Hypothalamus (tissue), 51 donors: ENCODE data around the gene DCHS2.

Source experiments
- DNase-seq, 51 donors: peaks; one replicate each; lab custom pipeline; 2025; lab: John Stamatoyannopoulos, UW

The DCHS2 gene

GRCh38 chr4:154454710-154455109 lies 36.9 kb downstream of the DCHS2 start:
- DNase-seq, result no peak

- no peak for DNase-seq
Observed at GRCh38 chr4:154452798-154453346, 38.7 kb downstream of the DCHS2 start.

- peak in 17 of 51 donors; percentile 1 to 45 (median 5) for DNase-seq
Observed at GRCh38 chr4:154450966-154451365, 40.6 kb downstream of the DCHS2 start.

GRCh38 chr4:154444958-154445357 lies 46.6 kb downstream of the DCHS2 start:
- no peak for DNase-seq

GRCh38 chr4:154441982-154442381 lies 49.6 kb downstream of the DCHS2 start:
- no peak for DNase-seq

- no peak for DNase-seq
Observed at GRCh38 chr4:154441124-154441523, 50.5 kb downstream of the DCHS2 start.

- no peak for DNase-seq
Observed at GRCh38 chr4:154439224-154439623, 52.4 kb downstream of the DCHS2 start.

GRCh38 chr4:154435895-154436294 lies 55.7 kb downstream of the DCHS2 start:
- no peak for DNase-seq

GRCh38 chr4:154433543-154433942 lies 58.1 kb downstream of the DCHS2 start:
- no peak for DNase-seq

GRCh38 chr4:154429176-154429575 lies 62.4 kb downstream of the DCHS2 start:
- DNase-seq, result no peak

GRCh38 chr4:154427149-154427548 lies 64.5 kb downstream of the DCHS2 start:
- no peak for DNase-seq

GRCh38 chr4:154425514-154425913 lies 66.1 kb downstream of the DCHS2 start:
- DNase-seq, result peak in 1 of 51 donors; percentile 34

- peak in 1 of 51 donors; percentile 21 for DNase-seq
Observed at GRCh38 chr4:154424810-154425484, 66.7 kb downstream of the DCHS2 start.

- DNase-seq, result no peak
Observed at GRCh38 chr4:154422152-154422551, 69.4 kb downstream of the DCHS2 start.

GRCh38 chr4:154421618-154422017 lies 70.0 kb downstream of the DCHS2 start:
- no peak for DNase-seq

GRCh38 chr4:154417373-154417673 lies 74.3 kb downstream of the DCHS2 start:
- DNase-seq, result no peak

- DNase-seq, result peak in 20 of 51 donors; percentile 3 to 67 (median 8)
Observed at GRCh38 chr4:154416190-154416547, 75.4 kb downstream of the DCHS2 start.

- DNase-seq, result no peak
Observed at GRCh38 chr4:154415313-154415712, 76.3 kb downstream of the DCHS2 start.

- DNase-seq, result no peak
Observed at GRCh38 chr4:154414796-154415195, 76.8 kb downstream of the DCHS2 start.

- DNase-seq, result no peak
Observed at GRCh38 chr4:154414371-154414770, 77.2 kb downstream of the DCHS2 start.

- DNase-seq, result no peak
Observed at GRCh38 chr4:154407443-154407842, 84.2 kb downstream of the DCHS2 start.

- DNase-seq, result no peak
Observed at GRCh38 chr4:154406018-154406795, 85.4 kb downstream of the DCHS2 start.
